NAMALWA (cell line): ENCODE results near the gene EFCC1.

Experiments
- DNase-seq: peaks from one replicate; pipeline ENCODE4 v3.0.0-alpha.2; 2015; ENCODE audit warnings: low spot score

The EFCC1 gene

DNA sequence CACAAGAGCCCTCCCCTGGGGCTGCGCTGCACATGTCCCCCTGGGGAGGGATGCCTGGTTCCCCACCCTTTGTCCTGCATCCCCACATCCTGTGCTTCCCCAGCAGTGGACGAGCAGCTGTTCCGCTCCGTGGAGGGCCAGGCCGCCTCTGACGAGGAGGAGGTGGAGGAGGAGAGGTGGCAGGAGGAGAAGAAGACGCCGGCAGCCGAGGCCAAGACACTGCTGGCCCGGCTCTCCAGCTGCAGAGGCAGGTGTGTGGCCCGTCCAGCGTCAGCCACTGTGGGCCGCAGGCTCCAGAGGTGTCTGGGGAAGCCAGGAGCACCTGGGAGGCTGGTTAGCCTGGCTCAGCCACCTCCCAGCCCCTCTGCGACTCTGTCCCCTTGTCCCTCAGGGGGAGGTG is 31.6 kb downstream of the EFCC1 start:
- DNase-seq, result no peak

DNA sequence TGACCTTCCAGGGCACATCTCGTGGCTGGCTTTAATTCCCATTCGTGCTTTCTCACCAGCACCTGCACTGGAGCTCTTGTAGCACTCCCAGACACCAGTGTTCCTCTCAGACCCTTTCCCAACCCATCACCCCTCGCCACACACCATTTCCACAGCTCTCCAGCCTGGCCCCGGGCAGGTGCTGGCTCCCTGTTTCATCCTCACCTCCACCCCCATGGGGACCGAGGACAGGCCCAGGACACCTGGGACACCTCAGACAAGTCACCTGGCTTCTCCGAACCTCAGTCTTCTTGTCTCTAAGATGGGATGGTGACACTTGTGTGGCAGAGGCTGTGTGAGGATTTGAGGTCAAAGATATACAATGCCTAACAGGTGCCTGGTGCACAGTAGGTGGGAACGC is 32.0 kb downstream of the EFCC1 start:
- DNase-seq, result no peak

DNA sequence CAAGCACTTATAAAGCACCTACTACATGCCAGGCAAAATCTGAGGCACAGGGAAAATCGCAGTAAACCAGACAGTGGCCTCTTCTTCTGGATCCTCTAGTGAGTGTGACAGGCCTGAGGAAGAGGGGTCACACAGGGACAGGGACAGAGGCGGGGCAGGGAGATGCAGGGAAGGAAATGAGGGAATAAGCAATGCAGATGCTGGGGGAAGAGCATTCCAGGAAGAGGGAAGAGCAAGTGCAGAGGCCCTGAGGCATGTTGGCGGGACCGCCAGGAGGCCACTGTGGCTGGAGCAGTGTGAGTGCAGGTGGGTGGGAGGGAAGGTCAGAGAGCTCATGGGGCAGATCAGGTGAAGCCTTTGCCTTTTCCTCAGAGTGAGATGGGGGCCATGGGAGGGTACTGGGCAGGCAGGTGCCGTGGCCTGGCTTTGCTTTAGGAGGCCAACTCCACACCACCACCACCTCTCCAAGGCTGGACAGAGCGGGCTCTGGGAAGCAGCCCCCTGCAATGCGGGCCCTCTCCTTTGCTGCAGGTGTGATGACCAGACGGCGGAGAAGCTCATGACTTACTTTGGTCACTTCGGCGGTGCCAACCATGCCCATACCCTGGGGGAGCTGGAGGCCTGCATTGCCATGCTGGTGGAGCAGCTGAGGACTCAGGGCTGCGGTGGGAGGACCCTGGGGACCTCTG is 32.7 kb downstream of the EFCC1 start:
- no peak for DNase-seq

DNA sequence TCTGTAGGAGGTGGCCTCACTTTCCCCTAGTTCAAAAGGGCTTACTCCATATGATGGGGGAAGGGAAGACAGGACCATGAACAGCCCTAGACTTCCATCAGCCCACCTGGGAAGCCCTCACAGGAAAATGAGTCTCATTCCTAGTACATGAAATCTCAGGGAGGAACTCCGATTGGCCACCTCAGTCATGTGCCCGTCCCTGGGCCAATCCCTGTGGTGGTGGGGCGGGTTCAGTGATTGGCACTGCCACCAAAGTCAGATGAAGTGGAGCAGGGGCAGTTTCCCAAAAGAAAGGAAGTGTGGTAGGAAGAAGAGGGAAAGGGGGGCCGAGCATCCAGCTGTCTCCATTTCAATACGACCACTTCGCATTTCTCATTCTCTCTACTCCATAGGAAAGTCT is 33.5 kb downstream of the EFCC1 start:
- peak; percentile 27 for DNase-seq

DNA sequence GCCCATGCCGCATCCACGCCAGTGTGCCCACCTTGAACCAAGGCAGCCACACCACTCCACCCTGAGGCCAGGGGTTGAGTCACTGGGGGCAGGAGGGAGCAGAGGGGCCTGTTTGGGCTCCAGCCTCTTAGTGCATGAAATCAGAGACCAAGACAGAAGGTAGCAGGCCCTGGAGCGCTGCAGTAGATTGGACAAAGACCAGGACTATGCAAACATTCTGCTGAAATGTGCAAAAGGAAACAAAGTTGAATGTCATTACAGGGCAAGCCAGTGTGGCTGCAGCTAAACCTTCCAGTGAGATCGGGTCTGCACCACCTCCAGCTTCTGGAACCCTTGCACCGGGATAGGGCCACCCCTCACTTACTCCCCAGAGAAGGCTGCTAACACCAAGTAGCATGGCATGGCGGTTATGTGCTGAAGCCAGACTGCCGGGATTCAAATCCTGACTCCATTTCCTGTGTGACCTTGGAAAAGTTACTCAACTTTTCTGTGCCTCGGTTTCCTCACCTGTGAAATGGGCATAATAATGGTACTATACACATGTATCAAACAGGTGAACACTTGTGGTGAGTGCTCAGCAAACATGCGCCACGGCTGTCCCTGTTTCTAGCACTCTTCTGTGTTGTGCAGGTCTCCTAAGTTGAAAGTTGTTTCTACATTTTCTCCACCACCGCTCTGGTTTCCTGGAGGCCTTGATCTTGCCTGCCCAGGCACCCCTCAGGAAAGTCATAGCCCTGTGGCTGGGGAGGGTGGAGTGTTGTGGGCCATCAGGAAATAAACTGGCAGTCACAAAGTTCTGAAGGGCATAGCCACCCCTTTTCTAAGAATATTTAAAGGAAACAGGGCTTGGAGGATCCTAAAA is 34.5 kb downstream of the EFCC1 start:
- DNase-seq, result no peak

DNA sequence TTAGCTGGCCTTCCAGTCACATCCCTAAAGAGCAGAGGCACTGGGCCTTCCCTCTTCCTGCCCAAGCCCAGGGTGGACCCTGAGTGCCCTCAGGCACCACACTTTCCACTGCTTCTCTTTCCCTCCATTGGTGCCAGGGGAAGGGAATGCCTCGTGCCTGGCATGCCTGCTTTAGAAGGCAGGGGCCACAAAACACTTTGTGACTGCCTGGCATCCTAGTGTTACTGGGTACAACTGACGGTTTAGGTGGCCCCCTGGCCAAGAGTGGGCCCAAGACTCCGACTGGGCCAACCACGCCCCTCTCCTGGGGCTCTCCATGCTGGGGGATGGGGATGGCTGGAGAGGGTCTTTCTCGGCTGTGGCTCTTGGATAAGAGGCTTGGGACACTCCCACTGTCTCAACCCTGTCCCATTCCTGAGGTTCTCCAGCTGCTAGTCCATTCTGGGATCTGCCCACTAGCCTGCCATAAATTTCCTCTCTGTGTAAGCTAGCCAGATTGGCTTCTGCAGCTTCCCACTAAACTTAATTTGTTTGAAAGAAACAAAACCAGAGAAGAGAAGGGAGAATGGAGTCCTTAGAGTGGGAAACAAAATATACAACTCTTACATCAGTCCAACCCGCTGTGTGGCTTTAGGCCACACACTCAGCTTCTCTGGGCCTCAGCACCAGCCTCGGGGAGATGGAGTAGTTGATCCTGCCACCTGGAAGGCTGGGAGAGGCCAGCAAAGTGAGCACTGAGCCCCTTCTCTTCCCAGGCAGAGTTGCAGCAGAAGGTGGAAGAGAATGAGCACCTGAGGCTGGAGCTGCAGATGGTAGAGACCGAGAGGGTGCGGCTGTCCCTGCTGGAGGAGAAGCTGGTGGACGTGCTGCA is 35.4 kb downstream of the EFCC1 start:
- no peak for DNase-seq

DNA sequence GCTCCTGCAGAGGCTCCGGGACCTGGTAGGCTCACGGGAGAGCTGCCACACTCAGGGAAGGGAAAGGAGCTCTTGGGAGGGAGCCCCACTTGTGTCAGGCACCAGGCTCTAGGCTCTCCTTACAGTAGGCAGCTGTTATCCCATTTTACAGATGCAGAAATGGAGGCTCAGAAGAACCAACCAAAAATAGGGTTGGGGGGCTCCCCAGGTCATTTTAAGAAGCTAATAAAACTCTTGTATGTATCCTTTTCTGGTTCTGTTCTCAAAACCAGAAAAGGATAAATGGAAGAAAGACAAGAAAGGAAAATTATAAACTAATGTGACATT is 36.0 kb downstream of the EFCC1 start:
- DNase-seq, result no peak

DNA sequence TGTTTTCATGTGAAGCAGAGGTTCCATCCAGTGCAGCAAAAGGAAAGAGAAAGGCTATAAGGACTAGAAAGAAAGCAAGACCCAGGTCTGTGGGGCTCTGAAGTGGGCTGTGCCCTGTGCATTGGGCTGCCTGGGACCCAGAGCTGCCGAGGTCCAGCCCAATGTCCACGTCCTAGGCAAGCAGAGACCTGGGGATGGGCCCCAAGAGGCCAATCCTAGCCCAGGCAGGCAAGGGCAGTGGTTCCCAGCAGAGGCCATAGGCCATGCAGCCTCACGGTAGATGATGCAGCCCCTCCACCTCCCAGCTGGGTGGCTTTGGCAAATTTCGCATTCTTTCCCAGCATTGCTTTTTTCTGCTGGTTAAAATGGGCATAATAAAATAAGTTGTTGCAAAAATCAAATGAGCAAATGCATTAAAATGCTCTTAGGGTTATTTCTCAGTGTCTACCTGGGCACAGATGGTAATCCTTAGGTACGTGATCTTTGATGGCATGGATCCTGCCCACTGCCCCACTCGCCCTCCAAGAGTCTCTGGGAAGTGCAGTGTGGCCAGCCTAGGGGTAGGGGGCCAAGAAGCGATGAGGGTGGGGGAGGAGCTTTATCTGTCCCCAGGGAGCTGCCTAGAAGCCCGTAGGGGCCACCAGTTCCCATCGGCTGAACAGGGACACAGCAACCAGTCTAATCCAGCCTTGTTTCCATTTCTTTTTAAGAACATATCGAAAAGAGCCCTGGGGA is 37.2 kb downstream of the EFCC1 start:
- no peak for DNase-seq

DNA sequence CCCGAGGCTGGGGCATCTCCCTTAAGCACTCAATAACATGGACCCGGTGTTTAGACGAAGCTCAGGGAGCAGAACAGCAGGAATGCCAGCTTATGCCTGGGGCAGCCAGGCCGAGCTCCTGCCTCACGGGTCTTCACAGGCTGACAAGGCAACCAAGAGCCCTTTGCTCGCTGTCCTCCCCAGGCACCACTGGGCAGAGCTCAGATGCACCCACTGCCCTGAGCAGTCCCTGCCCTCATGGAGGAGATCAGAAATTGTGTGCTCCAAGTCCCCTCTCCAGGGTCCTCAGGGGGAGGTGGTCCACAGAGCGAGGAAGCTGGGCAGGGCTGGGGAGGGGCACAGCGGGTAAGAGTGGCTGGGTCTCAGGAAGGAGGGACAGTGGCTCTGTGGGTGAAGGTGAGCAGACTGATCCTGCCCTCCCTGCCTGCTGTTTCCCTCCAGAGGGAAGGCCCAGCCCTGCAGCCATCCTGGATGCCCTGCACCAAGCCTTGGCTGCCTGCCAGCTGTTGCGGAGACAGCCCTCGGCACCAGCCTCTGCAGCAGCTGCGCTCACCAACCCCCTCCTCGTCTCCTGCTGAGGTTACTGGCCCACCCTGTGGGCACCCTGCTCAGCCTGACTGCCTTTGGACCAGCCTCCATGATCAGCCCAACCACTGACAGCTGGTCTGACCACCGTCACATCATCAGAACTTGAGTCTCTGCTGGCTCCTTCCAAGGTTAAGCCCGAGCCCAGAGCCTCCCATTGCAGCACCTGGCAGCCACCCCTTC is 38.4 kb downstream of the EFCC1 start:
- peak; percentile 50 for DNase-seq

DNA sequence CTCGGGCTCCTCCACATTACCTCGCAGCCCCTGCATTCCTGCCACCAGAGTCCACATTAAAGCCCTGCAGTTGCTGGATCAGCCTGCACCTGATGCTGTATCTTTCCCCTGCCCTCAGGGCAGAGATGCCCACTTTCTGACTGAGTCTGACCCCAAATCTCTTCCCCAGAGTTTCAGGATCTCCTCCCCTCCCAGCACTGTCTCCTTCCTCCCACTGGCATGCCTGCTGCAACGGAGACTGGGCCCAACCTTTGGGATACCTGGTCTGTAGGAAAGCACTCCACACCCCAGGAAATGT is 38.9 kb downstream of the EFCC1 start:
- no peak for DNase-seq

DNA sequence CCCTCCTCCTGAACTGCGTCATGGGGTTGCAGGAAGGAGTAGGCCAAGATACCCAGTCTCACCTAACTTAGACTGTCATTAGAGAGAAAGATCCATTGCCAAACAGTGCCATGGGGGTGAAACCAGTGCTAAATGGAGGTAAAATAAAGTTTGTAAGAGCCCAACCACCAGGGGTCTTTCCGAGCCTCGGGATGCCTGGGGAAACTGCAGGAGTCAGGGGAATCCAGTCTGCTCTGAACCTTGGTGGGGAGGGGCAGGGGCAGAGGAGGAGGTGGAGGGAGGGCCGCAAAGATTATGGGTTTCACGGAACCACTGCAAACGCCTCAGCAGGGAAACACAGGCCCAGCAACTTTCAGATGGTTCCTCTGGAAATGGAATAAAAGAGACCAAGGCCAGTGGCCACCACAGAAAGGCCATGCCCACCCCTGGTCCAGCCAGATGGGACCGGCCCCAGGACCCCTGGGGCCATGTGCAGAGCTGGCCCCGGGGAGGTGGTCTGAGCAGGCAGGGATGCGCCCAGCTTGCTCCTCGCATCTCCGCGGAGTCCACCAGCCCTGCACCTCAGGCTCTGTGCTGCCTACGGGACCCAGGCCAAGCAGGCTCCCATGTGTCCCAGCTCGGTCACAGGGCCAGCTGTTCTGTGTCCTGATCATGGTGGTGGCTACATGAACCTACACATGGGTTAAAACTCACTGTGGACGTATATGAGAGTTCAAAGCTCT is 39.6 kb downstream of the EFCC1 start:
- DNase-seq, result no peak

DNA sequence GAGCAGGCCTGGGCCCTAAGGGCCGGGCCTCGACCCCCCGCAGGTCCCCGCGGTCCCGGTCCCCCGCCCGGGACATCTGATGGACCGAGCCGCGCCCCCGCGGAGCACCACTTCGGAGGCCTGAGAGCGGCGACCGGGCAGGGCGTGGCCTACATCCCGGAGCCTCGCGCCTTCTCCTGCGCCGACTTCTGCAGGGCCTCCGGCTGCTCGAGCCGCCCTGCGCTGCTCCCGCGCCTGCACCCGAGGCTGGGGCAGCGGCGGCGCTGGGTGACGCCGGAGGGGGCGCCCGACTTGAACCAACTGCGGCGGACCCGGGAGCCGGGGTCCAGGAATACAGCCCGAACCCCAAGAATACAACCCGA is 44.6 kb downstream of the EFCC1 start:
- DNase-seq, result no peak

DNA sequence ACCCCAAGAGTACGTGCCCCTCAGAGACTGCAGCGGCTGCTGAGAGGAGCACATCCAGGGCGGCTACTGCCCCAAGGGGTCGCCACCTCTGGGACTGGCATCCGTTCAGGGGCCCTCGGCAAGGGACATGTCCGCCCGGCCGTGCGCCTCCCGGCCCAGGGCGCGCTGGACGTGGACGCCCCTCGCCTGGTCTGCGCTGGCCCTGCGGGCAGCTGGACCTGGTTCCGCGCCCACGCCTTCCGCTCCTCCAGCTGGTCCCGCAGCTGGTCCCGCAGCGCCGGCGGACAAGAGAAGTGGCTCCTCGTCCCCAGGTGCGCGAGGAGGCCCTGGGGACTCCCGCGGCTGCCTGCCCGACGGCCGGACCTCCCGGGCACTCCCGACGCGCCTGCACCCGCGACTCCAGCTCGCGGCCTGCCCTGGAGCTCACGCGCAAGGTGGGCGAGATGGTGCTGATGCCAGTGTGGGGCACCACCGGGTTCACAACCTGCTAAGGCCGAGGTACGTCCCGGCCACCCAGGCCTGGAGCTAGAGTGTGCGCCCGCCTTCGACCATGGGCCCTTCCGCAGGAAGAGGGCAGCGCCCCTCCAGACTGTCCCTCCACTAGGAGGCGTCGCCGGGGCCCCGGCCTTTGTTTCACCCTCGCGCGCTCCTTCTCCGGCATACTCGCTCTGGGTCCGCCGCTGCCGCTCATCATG is 45.1 kb downstream of the EFCC1 start:
- DNase-seq, result no peak

DNA sequence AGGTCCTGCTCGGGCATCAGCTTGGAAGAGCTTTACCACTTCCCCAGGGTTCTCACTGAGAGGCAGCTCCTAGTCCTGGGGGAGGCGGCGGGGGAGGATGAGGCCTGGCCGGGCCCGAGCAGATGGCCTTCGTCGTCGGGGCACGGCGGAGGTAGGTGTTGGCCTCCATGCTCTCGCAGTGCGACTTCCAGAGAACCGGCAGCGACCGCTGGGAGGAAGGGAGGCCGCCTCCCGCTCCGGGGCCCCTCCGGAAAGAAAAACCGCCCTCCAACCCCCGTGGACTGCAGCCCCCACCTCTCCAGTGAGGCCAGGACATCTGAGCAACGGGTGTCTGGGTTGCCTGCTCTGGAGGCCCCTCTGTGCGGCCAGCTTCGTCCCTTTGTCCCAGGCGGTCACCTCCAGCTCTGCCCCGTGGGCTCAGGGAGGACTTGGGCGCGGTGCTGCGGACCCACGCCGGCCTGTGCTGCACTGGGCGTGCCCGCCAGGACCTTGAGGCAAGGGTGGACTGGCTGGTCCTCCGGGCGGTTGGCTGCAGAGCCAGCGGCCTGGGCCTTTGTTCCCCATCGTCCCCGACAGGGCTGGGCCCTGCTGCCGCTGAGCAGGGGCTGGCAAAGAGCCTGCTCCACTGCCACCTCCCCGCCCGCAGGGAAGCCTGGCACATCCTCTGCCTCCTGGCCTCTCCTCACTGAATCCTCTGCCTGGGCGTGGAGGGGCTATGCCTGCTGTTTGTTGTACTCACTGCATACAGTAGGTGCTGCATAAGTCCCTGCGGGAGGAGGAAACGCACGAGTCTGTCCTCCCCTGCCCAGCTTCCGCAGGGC is 45.8 kb downstream of the EFCC1 start:
- no peak for DNase-seq

DNA sequence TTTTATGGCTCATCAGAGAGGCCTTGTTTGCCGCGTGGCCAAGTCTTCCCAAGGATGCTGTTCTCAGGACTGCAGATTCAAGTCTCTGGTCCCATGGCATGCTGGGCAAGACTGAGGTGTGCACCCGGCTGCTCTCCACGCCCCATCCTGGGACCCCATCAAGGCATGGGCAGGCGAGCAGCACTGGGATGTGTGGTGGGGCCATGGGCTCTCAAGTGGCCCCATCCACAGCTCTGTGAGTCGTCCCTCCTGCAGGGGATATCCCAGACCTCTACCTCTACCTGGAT is 46.4 kb downstream of the EFCC1 start:
- no peak for DNase-seq

DNA sequence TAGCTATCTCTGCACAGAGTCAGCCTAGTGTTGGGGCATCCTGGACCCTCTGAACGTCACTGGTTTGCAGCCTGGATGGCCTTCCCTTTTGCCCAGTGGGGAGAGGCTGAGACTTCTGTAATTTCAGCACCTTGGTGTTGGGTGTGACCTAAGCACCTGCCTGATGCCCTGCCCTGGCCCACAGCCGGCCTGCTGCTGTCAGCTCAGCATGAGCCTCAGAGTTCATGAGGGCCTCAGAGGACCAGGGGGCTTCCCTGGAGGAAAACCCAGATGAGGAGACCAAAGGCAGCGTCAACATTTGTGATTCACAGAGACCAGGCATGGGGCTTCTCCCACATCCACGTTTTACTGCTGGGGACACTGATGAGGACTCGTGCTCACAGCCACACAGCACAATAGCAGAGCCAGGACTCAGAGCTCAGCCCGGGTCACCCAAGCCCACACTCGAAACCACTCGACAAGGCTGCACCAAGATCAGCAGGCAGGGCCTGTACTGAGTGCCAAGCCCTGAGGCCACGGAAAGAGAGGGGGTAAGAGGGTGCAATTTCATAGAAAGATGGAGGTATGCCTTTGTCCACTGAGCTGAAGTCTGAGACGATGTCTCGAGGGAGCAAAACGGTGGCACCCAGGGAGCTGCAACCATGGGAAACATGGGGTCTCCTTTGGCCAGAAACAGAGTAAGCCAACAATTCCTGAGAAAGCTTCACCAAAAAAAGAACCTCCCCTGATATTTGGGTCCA is 49.6 kb downstream of the EFCC1 start:
- no peak for DNase-seq

DNA sequence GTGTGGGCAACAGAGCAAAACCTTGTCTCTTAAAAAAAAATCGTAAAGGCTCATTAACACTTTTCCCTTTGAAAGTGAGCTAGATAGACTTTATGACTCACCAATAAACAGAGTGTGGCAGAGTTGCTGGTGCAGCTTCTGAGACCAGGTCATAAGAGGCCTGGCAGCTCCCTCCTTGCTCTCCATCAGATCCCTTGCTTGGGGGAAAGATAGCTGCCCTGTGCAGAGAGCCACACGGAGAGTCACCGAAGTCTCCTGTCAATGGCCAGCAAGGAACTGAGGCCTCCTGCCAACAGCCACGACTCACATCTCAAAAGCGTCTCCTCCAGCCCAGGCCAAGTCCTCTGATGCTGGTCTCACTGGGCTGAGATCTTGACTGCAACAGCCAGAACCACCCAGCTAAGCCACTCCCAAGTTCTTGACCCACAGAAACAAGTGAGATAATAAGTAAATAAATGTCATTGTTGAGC is 50.8 kb downstream of the EFCC1 start:
- DNase-seq, result no peak

DNA sequence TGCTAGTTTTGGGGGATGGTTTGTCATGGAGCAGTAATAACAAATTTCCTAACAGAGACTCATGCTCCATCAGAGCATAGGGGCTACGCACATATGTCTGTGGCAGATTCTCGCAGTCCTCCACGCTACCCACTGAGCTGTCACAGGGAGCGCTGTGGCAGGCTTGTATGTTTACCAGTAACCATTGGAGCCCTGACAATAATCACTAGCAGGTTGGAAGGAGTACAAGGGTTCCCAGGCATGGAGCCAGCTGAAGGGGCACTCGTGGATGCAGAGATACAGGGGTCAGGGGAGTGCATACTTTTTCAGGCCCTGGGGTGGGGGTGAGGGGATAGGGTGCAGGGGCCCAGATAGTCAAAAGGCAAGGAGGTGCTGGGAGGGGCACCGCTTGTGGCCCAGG is 51.6 kb downstream of the EFCC1 start:
- DNase-seq, result no peak

DNA sequence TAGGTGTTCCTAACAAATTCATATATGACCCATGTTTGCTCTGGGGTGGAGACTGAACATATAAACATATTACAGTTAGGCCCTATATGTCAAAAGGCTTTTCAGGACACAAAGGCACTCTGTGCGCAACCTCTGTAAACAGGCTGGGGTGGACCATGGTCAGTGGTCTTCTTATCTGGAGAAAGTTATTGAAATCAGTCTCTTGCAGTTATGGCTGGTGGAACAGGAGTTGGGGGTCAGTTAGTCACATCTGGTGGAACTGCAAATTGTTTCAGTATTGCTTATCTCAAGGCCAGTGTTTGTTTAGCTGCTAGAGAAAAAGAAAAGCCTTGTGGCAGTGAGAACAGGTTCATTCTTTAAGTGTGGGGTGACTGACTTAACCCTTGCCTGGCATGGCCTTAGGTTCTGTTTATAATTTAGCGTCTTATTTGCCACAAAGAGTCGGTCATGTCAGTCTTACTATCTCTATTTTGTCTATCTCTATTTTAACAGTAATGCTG is 53.6 kb downstream of the EFCC1 start:
- no peak for DNase-seq
